Measurements from ENCODE around the gene KDELR3.

Gene KDELR3

DNA sequence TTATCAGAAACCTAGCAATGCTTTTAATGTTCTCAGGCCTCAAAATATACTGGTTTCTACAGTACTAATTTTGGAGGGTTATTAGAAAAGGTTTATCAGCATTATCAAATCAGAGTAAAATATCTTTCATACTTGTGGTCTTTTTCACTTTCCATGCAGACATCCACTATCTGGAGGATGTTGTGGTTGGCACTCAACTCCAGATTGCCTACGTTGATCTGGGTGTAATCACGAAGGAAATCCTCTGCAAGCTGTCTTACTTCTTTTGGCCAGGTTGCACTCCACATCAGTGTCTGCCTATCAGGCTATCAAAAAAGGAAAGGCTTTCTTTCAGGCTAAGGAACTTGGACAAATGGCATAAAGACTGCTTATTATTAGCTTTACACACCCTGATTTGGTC is 26.6 kb downstream of the KDELR3 start (continued):
- no peak for TF ChIP-seq ZFP37 (tag by site-specific recombination; IDR thresholded peaks at IDR 0.05)
- TF ChIP-seq ZNF843 (tag by site-specific recombination; IDR thresholded peaks at IDR 0.05), result no peak
- TF ChIP-seq MYNN (tag by site-specific recombination; IDR thresholded peaks at IDR 0.05; ENCODE audit: borderline replicate concordance), result no peak

DNA sequence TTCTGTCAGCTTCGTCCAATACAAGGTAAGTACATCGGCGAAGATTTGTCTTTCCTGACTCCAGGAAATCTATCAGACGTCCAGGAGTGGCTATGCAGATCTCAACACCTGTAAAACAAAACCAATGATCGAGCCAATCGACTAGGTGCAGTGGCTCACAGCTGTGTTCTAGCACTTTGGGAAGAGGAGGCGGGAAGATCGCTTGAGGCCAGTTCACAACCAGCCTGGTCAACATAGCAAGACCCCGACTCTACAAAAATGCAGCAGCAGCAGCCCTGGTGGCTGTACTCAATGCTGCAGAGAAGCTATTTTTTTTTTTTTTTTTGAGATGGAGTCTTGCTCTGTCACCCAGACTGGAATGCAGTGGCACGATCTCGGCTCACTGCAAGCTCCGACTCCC is 27.0 kb downstream of the KDELR3 start:
- TF ChIP-seq, protein P1, sequence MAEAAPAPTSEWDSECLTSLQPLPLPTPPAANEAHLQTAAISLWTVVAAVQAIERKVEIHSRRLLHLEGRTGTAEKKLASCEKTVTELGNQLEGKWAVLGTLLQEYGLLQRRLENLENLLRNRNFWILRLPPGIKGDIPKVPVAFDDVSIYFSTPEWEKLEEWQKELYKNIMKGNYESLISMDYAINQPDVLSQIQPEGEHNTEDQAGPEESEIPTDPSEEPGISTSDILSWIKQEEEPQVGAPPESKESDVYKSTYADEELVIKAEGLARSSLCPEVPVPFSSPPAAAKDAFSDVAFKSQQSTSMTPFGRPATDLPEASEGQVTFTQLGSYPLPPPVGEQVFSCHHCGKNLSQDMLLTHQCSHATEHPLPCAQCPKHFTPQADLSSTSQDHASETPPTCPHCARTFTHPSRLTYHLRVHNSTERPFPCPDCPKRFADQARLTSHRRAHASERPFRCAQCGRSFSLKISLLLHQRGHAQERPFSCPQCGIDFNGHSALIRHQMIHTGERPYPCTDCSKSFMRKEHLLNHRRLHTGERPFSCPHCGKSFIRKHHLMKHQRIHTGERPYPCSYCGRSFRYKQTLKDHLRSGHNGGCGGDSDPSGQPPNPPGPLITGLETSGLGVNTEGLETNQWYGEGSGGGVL (tag by site-specific recombination; IDR thresholded peaks at IDR 0.05), result no peak
- TF ChIP-seq ZNF488 (tag by site-specific recombination; IDR thresholded peaks at IDR 0.05) (no peak), ZNF121 (tag by site-specific recombination; IDR thresholded peaks at IDR 0.05) (peak; percentile 69; the same call in 1 of the 2 replicates), ZNF221 (tag by site-specific recombination; IDR thresholded peaks at IDR 0.05; ENCODE audit: borderline replicate concordance) (no peak), SP2 (tag by site-specific recombination; IDR thresholded peaks at IDR 0.05) (no peak)
- Histone ChIP-seq H3K4me1 (ENCODE audit: control insufficient read depth, insufficient read depth, low read length) (no peaks in the 10 kb centered on the region), H3K9me3 (ENCODE audit: control insufficient read depth, insufficient read depth, low read depth, low read length) (no peaks in the 10 kb centered on the region), H3K27ac (ENCODE audit: extremely low read depth, low read depth, low read length) (no peak overlapping the region), H3K4me3 (ENCODE audit: low read depth, low read length) (no peak overlapping the region), H3K36me3 (ENCODE audit: control insufficient read depth in 2 of 2, insufficient read depth in 1 of 2, low read length in 2 of 2) (peaks cover 99 to 100% of the 10 kb centered on the region in 2 experiments)
- CTCF ChIA-PET, result interaction anchor here (0.5 to 1.5 kb wide), 2 partner anchors 19 to 108 kb away, joined by 4 read pairs; no protein-coding TSS in a partner anchor
- POLR2A ChIA-PET, result interaction anchor here (0.6 to 1.0 kb wide), 3 partner anchors 10 to 25 kb away, joined by 3 read pairs; no protein-coding TSS in a partner anchor

DNA sequence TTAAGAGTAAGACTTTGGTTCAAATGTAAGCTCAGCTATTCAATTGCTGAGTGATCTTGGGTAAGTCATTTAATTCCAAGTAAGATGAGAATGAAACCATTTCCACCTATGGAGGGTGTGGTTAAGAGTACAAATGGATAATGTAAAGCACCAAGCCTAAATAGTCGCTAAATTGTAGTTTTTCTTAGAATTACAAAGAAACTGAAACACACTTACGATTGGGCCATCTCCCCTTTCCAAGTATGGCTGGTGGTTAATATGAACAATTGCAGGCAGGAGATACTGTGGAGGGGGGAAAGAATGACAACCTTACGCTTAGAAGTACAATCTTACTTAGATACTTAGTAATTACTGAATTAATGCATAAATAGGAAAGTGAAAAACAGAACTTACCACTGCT is 30.0 kb downstream of the KDELR3 start:
- POLR2A ChIA-PET, result interaction anchor here (0.7 to 1.7 kb wide), 2 partner anchors 8 to 9 kb away, joined by 7 to 9 read pairs; no protein-coding TSS in a partner anchor
- no peak overlapping the region for H3K27ac ChIP-seq (ENCODE audit: extremely low read depth, low read depth, low read length)
- no peak overlapping the region for H3K4me3 ChIP-seq (ENCODE audit: low read depth, low read length)
- H3K9me3 ChIP-seq (ENCODE audit: control insufficient read depth, insufficient read depth, low read depth, low read length), result no peaks in the 10 kb centered on the region
- H3K36me3 ChIP-seq (ENCODE audit: control insufficient read depth in 2 of 2, insufficient read depth in 1 of 2, low read length in 2 of 2), result peaks cover 95 to 97% of the 10 kb centered on the region in 2 experiments
- no peaks in the 10 kb centered on the region for H3K4me1 ChIP-seq (ENCODE audit: control insufficient read depth, insufficient read depth, low read length)
- TF ChIP-seq, protein P2, sequence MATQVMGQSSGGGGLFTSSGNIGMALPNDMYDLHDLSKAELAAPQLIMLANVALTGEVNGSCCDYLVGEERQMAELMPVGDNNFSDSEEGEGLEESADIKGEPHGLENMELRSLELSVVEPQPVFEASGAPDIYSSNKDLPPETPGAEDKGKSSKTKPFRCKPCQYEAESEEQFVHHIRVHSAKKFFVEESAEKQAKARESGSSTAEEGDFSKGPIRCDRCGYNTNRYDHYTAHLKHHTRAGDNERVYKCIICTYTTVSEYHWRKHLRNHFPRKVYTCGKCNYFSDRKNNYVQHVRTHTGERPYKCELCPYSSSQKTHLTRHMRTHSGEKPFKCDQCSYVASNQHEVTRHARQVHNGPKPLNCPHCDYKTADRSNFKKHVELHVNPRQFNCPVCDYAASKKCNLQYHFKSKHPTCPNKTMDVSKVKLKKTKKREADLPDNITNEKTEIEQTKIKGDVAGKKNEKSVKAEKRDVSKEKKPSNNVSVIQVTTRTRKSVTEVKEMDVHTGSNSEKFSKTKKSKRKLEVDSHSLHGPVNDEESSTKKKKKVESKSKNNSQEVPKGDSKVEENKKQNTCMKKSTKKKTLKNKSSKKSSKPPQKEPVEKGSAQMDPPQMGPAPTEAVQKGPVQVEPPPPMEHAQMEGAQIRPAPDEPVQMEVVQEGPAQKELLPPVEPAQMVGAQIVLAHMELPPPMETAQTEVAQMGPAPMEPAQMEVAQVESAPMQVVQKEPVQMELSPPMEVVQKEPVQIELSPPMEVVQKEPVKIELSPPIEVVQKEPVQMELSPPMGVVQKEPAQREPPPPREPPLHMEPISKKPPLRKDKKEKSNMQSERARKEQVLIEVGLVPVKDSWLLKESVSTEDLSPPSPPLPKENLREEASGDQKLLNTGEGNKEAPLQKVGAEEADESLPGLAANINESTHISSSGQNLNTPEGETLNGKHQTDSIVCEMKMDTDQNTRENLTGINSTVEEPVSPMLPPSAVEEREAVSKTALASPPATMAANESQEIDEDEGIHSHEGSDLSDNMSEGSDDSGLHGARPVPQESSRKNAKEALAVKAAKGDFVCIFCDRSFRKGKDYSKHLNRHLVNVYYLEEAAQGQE (tag by site-specific recombination; IDR thresholded peaks at IDR 0.05), result no peak
- TF ChIP-seq ZNF623 (tag by site-specific recombination; IDR thresholded peaks at IDR 0.05) (no peak), ZNF521 (tag by site-specific recombination; IDR thresholded peaks at IDR 0.05) (no peak), ZNF707 (tag by site-specific recombination; IDR thresholded peaks at IDR 0.05) (no peak), ZIC2 (tag by site-specific recombination; IDR thresholded peaks at IDR 0.05) (no peak), ZNF791 (tag by site-specific recombination; IDR thresholded peaks at IDR 0.05) (no peak), ZNF664 (tag by site-specific recombination; IDR thresholded peaks at IDR 0.05) (no peak), ZNF830 (tag by site-specific recombination; IDR thresholded peaks at IDR 0.05; ENCODE audit: low read depth) (no peak), SP7 (tag by site-specific recombination; IDR thresholded peaks at IDR 0.05) (no peak), ZBTB7A (tag by site-specific recombination; IDR thresholded peaks at IDR 0.05; ENCODE audit: low read depth) (no peak), ZNF175 (tag by site-specific recombination; IDR thresholded peaks at IDR 0.05) (no peak), ZNF677 (tag by site-specific recombination; IDR thresholded peaks at IDR 0.05) (no peak), ZFP37 (tag by site-specific recombination; IDR thresholded peaks at IDR 0.05) (no peak), ATF2 (tag by site-specific recombination; IDR thresholded peaks at IDR 0.05; ENCODE audit: low read depth) (no peak), ZNF777 (tag by site-specific recombination; IDR thresholded peaks at IDR 0.05; ENCODE audit: borderline replicate concordance) (no peak), ZNF513 (tag by site-specific recombination; IDR thresholded peaks at IDR 0.05) (no peak)
- CTCF ChIA-PET, result interaction anchor here (1.4 kb wide), 1 partner anchor 184 kb away, joined by 3 read pairs; the partner anchor contains the start of gene TOMM22

Data from HEK293 (cell line).